GM18907 (cell line): ENCODE results near the gene ZIC4.

Experiments
- ATAC-seq: cut with Tn5 transposase; IDR thresholded peaks from one replicate; pipeline ENCODE4 v1.9.1; 2021; ENCODE audit warnings: mild to moderate bottlenecking, moderate library complexity; ENCODE audit not compliant: unreplicated experiment

Gene ZIC4

GRCh38 chr3:147373301-147373700 is 33.0 kb downstream of the ZIC4 start:
- no peak for ATAC-seq

- no peak for ATAC-seq
Measured at GRCh38 chr3:147372525-147373027, 33.8 kb downstream of the ZIC4 start.

GRCh38 chr3:147371771-147372340 is 34.5 kb downstream of the ZIC4 start:
- ATAC-seq = no peak

GRCh38 chr3:147371140-147371539 is 35.2 kb downstream of the ZIC4 start:
- no peak for ATAC-seq

- ATAC-seq = no peak
Measured at GRCh38 chr3:147370349-147370748, 36.0 kb downstream of the ZIC4 start.

- ATAC-seq = no peak
Measured at GRCh38 chr3:147369661-147370123, 36.7 kb downstream of the ZIC4 start.

GRCh38 chr3:147369231-147369630 is 37.1 kb downstream of the ZIC4 start:
- no peak for ATAC-seq

- ATAC-seq = no peak
Measured at GRCh38 chr3:147368561-147369221, 37.7 kb downstream of the ZIC4 start.

GRCh38 chr3:147368151-147368550 is 38.2 kb downstream of the ZIC4 start:
- ATAC-seq = no peak

- no peak for ATAC-seq
Measured at GRCh38 chr3:147367676-147368075, 38.7 kb downstream of the ZIC4 start.

GRCh38 chr3:147365196-147366115 is 40.9 kb downstream of the ZIC4 start:
- ATAC-seq = no peak

- ATAC-seq = no peak
Measured at GRCh38 chr3:147364771-147365170, 41.6 kb downstream of the ZIC4 start.

- ATAC-seq = peak; percentile 75
Measured at GRCh38 chr3:147361454-147362420, 44.6 kb downstream of the ZIC4 start.

- no peak for ATAC-seq
Measured at GRCh38 chr3:147360646-147361453, 45.5 kb downstream of the ZIC4 start.

- ATAC-seq = no peak
Measured at GRCh38 chr3:147360051-147360439, 46.3 kb downstream of the ZIC4 start.

- ATAC-seq = no peak
Measured at GRCh38 chr3:147359177-147360050, 46.9 kb downstream of the ZIC4 start.

GRCh38 chr3:147358144-147358992 is 48.0 kb downstream of the ZIC4 start:
- ATAC-seq = no peak
